HepG2 (cell line): ENCODE results near the gene SAMD4B. TPM values are rescaled to one million over a fixed set of nuclear protein-coding genes. Genes with fewer than 3 reads are reported as not detected.
A peak's percentile ranks its signal among the peaks of the same experiment; 100 is the strongest.

Experiments
- ATF2 ChIP-seq: sonication (generic); formaldehyde crosslinking; IDR thresholded peaks from 2 replicates; pipeline ENCODE4 v1.4.0; 2020; ENCODE audit warnings: missing genetic modification reagents
- HMGA1 ChIP-seq: sonication (generic); formaldehyde crosslinking; conservative IDR thresholded peaks from 2 replicates; pipeline ENCODE4 v1.4.0; 2020; ENCODE audit warnings: missing genetic modification reagents
- IKZF4 ChIP-seq: sonication (generic); formaldehyde crosslinking; IDR thresholded peaks from 2 replicates; pipeline ENCODE4 v1.5.1; 2020; ENCODE audit warnings: borderline replicate concordance, mild to moderate bottlenecking, low read depth, missing genetic modification reagents; ENCODE audit errors: not compliant biosample characterization
- MIXL1 ChIP-seq: IDR thresholded peaks from 2 replicates; pipeline ENCODE4 v1.6.1; 2016
- PLSCR1 ChIP-seq: sonication (generic); formaldehyde crosslinking; IDR thresholded peaks from 2 replicates; pipeline ENCODE4 v1.5.0; 2020; ENCODE audit warnings: missing genetic modification reagents, mild to moderate bottlenecking, borderline replicate concordance
- RAD51 ChIP-seq: fragments of 450-650 bp; IDR thresholded peaks from 2 replicates; pipeline ENCODE4 v1.6.1; 2016; ENCODE audit warnings: borderline replicate concordance
- REST ChIP-seq, 2 experiments: IDR thresholded peaks; 2 replicates each; pipeline ENCODE4 v1.6.1; 2011 to 2012; ENCODE audit warnings: low read length in 2 of 2, borderline replicate concordance in 1 of 2, low read depth in 1 of 2, mild to moderate bottlenecking in 1 of 2, moderate library complexity in 1 of 2
- RFXANK ChIP-seq: IDR thresholded peaks from 2 replicates; pipeline ENCODE4 v1.6.1; 2016
- SMARCC2 ChIP-seq: fragments of 450-650 bp; IDR thresholded peaks from 2 replicates; pipeline ENCODE4 v1.6.1; 2017; ENCODE audit warnings: antibody characterized with exemption, mild to moderate bottlenecking
- SNAPC2 ChIP-seq: sonication (generic); formaldehyde crosslinking; IDR thresholded peaks from 2 replicates; pipeline ENCODE4 v1.8.1; 2022; ENCODE audit warnings: mild to moderate bottlenecking, missing genetic modification reagents
- SUZ12 ChIP-seq: fragments of 150-350 bp; IDR thresholded peaks from 2 replicates; pipeline ENCODE4 v1.6.1; 2014; ENCODE audit warnings: low read depth, low read length
- ZNF230 ChIP-seq: sonication (generic); formaldehyde crosslinking; IDR thresholded peaks from 2 replicates; pipeline ENCODE4 v1.4.0; 2020; ENCODE audit warnings: mild to moderate bottlenecking, missing genetic modification reagents
- ZNF317 ChIP-seq: sonication (generic); formaldehyde crosslinking; IDR thresholded peaks from 2 replicates; pipeline ENCODE4 v1.5.0; 2020; ENCODE audit warnings: mild to moderate bottlenecking, missing genetic modification reagents
- ZNF337 ChIP-seq: sonication (generic); formaldehyde crosslinking; IDR thresholded peaks from 2 replicates; pipeline ENCODE4 v1.5.1; 2020; ENCODE audit warnings: missing genetic modification reagents, low read depth, mild to moderate bottlenecking, borderline replicate concordance
- ZNF800 ChIP-seq: sonication (generic); formaldehyde crosslinking; IDR thresholded peaks from 2 replicates; pipeline ENCODE4 v1.4.0; 2020; ENCODE audit warnings: missing genetic modification reagents
- polyA plus RNA-seq, 8 experiments: library from polyadenylated mRNA; depleted of rRNA in 3 of 8; stranded (reverse) in 7 of 8; unstranded in 1 of 8; fragments of >200 nt; fragmentation: Illumina TruSeq in 4 of 8; extraction: Trizol in 4 of 8; gene quantifications; 2 replicates each; pipeline versions ENCODE4 v1.2.1 to v1.2.3, GENCODE V29; 2011 to 2016; ENCODE audit warnings: low read depth in 4 of 8, missing spikeins in 1 of 8, mixed read lengths in 1 of 8; ENCODE audit not compliant: insufficient read depth in 1 of 8
- total RNA-seq, 5 experiments: library from RNA; depleted of rRNA; stranded (reverse); fragments of >200 nt; fragmentation: Illumina TruSeq; extraction: Trizol; gene quantifications; 2 replicates each; pipeline ENCODE4 v1.2.3, GENCODE V29; 2016; ENCODE audit warnings: low read depth in 1 of 5
- TF ChIP-seq, protein P1 (sequence below): sonication (generic); formaldehyde crosslinking; IDR thresholded peaks from 2 replicates; pipeline ENCODE4 v1.5.1; 2020; ENCODE audit warnings: missing genetic modification reagents, mild to moderate bottlenecking, borderline replicate concordance
- TF ChIP-seq, protein P2 (sequence below): sonication (generic); formaldehyde crosslinking; conservative IDR thresholded peaks from 2 replicates; pipeline ENCODE4 v1.4.0; 2020; ENCODE audit warnings: missing genetic modification reagents

Gene SAMD4B
- total and polyA plus RNA-seq, 2 of the 13 experiments (the other 11 are each of a cell fraction or from before 2014, with no cell fraction given) = 26.0 to 31.8 TPM

- TF ChIP-seq, protein P1, sequence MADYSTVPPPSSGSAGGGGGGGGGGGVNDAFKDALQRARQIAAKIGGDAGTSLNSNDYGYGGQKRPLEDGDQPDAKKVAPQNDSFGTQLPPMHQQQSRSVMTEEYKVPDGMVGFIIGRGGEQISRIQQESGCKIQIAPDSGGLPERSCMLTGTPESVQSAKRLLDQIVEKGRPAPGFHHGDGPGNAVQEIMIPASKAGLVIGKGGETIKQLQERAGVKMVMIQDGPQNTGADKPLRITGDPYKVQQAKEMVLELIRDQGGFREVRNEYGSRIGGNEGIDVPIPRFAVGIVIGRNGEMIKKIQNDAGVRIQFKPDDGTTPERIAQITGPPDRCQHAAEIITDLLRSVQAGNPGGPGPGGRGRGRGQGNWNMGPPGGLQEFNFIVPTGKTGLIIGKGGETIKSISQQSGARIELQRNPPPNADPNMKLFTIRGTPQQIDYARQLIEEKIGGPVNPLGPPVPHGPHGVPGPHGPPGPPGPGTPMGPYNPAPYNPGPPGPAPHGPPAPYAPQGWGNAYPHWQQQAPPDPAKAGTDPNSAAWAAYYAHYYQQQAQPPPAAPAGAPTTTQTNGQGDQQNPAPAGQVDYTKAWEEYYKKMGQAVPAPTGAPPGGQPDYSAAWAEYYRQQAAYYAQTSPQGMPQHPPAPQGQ (CRISPR knock-in tag) = no peak
- no peak for TF ChIP-seq ZNF337 (CRISPR knock-in tag)
- no peak for TF ChIP-seq SNAPC2 (CRISPR knock-in tag)
- TF ChIP-seq, protein P2, sequence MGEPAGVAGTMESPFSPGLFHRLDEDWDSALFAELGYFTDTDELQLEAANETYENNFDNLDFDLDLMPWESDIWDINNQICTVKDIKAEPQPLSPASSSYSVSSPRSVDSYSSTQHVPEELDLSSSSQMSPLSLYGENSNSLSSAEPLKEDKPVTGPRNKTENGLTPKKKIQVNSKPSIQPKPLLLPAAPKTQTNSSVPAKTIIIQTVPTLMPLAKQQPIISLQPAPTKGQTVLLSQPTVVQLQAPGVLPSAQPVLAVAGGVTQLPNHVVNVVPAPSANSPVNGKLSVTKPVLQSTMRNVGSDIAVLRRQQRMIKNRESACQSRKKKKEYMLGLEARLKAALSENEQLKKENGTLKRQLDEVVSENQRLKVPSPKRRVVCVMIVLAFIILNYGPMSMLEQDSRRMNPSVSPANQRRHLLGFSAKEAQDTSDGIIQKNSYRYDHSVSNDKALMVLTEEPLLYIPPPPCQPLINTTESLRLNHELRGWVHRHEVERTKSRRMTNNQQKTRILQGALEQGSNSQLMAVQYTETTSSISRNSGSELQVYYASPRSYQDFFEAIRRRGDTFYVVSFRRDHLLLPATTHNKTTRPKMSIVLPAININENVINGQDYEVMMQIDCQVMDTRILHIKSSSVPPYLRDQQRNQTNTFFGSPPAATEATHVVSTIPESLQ (CRISPR knock-in tag) = no peak
- no peak for TF ChIP-seq ATF2
- no peak for TF ChIP-seq ZNF800 (CRISPR knock-in tag)
- TF ChIP-seq IKZF4 (CRISPR knock-in tag) = no peak
- no peak for TF ChIP-seq SMARCC2
- TF ChIP-seq HMGA1 (CRISPR knock-in tag) = no peak
- TF ChIP-seq SUZ12 = no peak
- no peak for TF ChIP-seq REST (IDR thresholded peaks at IDR 0.05; ENCODE audit: borderline replicate concordance in 1 of 2, low read depth in 1 of 2, low read length in 2 of 2)
- TF ChIP-seq PLSCR1 (CRISPR knock-in tag) = no peak
- TF ChIP-seq MIXL1 (CRISPR knock-in tag) = no peak
- TF ChIP-seq RAD51 = no peak
- no peak for TF ChIP-seq RFXANK (CRISPR knock-in tag)
- TF ChIP-seq ZNF317 (CRISPR knock-in tag) = no peak
- TF ChIP-seq ZNF230 (CRISPR knock-in tag) = peak; percentile 65; the same call in 1 of the 2 replicates
Observed at GRCh38 chr19:39410017-39410830, 68.0 kb downstream of the SAMD4B start (continued).
